ENCODE results near the gene KRTAP5-10. TPM values are rescaled to one million over a fixed set of nuclear protein-coding genes. Genes with fewer than 3 reads are reported as not detected.
"Not testable (repeated sequence)": the region's sequence is repeated elsewhere in the genome, so short reads cannot be mapped to it uniquely, and the experiment has no call there.

The KRTAP5-10 gene
- total RNA-seq, 1 experiment from 2014 or later: not detected

DNA sequence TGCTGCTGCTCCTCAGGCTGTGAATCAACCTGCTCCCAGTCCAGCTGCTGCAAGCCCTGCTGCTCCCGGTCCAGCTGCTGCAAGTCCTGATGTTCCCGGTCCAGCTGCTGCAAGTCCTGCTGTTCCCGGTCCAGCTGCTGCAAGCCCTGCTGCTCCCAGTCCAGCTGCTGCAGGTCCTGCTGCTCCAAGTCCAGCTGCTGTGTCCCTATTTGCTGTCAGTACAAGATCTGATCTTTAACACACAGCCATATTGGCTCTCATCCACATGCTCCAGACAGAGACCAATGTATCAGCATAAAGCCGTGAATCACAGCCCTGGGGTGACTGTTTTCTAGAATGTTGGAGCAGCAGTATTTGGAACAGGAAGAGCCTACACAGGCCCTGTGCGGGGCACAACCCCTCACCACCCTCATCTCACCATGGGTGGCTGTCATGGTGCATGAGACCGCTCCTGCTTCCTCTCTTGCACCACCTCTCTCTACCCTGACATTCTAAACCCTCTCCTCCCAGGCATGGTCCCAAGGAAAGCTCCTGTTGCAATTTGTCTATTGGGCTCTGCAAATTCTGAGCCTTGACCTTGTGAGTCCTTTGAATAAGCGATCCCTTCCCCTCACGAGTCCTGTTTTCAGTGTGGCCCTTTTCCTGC is 3.5 kb downstream of the KRTAP5-10 start:
- TF ChIP-seq, protein P1, sequence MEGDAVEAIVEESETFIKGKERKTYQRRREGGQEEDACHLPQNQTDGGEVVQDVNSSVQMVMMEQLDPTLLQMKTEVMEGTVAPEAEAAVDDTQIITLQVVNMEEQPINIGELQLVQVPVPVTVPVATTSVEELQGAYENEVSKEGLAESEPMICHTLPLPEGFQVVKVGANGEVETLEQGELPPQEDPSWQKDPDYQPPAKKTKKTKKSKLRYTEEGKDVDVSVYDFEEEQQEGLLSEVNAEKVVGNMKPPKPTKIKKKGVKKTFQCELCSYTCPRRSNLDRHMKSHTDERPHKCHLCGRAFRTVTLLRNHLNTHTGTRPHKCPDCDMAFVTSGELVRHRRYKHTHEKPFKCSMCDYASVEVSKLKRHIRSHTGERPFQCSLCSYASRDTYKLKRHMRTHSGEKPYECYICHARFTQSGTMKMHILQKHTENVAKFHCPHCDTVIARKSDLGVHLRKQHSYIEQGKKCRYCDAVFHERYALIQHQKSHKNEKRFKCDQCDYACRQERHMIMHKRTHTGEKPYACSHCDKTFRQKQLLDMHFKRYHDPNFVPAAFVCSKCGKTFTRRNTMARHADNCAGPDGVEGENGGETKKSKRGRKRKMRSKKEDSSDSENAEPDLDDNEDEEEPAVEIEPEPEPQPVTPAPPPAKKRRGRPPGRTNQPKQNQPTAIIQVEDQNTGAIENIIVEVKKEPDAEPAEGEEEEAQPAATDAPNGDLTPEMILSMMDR (IDR thresholded peaks at IDR 0.05; ENCODE audit: unreplicated experiment): no peak
- Mint-ChIP-seq H3K4me3 (ENCODE audit: low read depth, unreplicated experiment) (no peak overlapping the region), H3K4me1 (ENCODE audit: low read depth, unreplicated experiment) (peaks cover 8% of the 10 kb centered on the region), H3K27me3 (ENCODE audit: unreplicated experiment) (peaks cover 91% of the 10 kb centered on the region), H3K36me3 (ENCODE audit: insufficient read depth, unreplicated experiment) (no peaks in the 10 kb centered on the region), H3K9me3 (ENCODE audit: low read depth, unreplicated experiment) (no peaks in the 10 kb centered on the region), H3K27ac (ENCODE audit: unreplicated experiment) (no peak overlapping the region)
- DNase-seq: no peak
- CTCF ChIA-PET: no interaction called here
- no TSS peak for BruUV-seq (replicated peaks)
- intact Hi-C loops (cut with micrococcal nuclease; ENCODE audit: unreplicated experiment): no loop called here

DNA sequence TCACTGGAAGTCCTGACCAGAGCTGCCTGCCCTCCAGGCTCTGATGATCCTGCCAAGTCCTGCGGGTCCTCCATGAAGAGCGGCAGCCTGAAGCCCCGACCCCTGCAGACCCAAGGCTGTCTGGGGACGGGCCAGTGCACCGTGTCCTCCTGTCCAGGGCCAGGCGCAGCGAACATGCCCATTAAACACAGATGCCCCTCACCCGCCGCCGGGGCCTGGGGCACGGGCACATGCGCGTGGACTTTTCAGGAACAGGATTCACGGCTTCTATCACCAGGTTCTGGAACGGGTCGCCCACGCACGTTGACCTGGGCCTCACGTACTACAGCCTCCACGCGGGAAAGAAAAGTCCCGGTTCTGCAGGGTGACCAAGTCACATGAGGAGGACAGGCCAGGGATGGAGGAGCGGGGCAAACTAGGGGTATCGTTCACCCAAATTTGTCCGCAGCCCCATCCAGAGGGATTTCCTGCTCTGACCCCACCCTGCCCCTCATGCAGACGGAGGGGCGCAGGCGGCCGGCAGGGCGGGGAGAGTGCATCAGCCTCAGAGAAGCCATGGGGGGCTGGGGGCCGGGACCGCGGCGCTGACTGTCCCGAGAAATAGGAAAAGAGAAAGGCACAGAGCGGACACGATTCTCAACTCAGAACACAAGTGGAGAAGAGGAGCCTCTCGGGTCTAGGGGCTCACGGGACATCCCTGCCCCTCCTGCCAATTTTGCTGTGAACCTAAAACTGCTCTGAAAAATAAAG is 5.9 kb downstream of the KRTAP5-10 start:
- CTCF ChIA-PET; DNase-seq; BruUV-seq (replicated peaks); H3K4me1 Mint-ChIP-seq (ENCODE audit: low read depth, unreplicated experiment); intact Hi-C loops (cut with micrococcal nuclease; ENCODE audit: unreplicated experiment); H3K27ac Mint-ChIP-seq (ENCODE audit: unreplicated experiment); H3K36me3 Mint-ChIP-seq (ENCODE audit: insufficient read depth, unreplicated experiment); H3K4me3 Mint-ChIP-seq (ENCODE audit: low read depth, unreplicated experiment); H3K9me3 Mint-ChIP-seq (ENCODE audit: low read depth, unreplicated experiment): not testable (repeated sequence)
- H3K27me3 Mint-ChIP-seq (ENCODE audit: unreplicated experiment): peaks cover 91% of the 10 kb centered on the region

DNA sequence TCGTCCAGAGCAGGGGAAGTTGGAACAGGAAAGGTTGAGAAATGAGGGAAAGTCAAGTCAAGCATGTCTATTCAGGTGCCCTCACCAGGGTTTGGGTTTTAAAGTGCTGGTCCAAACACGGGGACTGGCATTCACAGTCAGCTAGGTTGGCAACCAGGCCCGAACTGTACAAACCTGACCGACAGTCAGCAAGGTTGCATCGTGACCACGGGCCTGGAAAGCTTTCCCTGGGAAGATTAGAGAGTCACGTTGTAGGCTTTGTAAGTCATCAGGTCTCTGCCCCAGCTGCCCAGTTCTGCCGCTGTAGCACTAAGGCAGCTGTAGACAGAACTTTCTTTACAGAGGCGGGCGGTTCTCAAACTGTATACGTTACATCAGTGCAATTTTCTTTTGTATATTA is 7.4 kb downstream of the KRTAP5-10 start:
- intact Hi-C loops (cut with micrococcal nuclease; ENCODE audit: unreplicated experiment): no loop called here
- Mint-ChIP-seq H3K27ac (ENCODE audit: unreplicated experiment) (no peak overlapping the region), H3K4me3 (ENCODE audit: low read depth, unreplicated experiment) (no peak overlapping the region), H3K9me3 (ENCODE audit: low read depth, unreplicated experiment) (no peaks in the 10 kb centered on the region), H3K27me3 (ENCODE audit: unreplicated experiment) (peaks cover 78% of the 10 kb centered on the region), H3K4me1 (ENCODE audit: low read depth, unreplicated experiment) (no peaks in the 10 kb centered on the region), H3K36me3 (ENCODE audit: insufficient read depth, unreplicated experiment) (no peaks in the 10 kb centered on the region)
- BruUV-seq (replicated peaks): no TSS peak
- TF ChIP-seq, protein P1 (IDR thresholded peaks at IDR 0.05; ENCODE audit: unreplicated experiment): no peak
- no peak for DNase-seq
- CTCF ChIA-PET: no interaction called here

DNA sequence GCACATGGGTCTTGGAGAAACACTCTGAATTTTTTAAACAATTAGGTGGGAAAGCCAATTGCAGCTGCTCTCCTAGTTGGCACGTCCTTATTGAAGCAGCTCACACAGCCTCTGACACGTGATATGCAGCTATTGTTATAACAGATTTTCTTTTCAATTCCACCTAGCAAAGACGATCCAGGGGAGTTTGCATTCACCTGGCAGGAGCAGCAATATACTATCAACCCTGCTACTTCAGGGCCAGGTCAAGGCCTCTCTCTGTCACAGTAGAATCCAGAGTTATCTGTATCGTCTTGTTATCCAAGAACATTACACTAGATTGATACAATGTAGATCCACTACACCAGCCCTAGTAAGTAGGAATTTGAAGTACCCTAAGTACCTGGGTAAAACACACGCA is 9.1 kb downstream of the KRTAP5-10 start:
- TF ChIP-seq, protein P1 (IDR thresholded peaks at IDR 0.05; ENCODE audit: unreplicated experiment): no peak
- CTCF ChIA-PET: no interaction called here
- peaks cover 67% of the 10 kb centered on the region for H3K27me3 Mint-ChIP-seq (ENCODE audit: unreplicated experiment)

More for the DNA sequence above, 9.1 kb downstream of the KRTAP5-10 start:
- Mint-ChIP-seq H3K4me3 (ENCODE audit: low read depth, unreplicated experiment) (no peak overlapping the region), H3K36me3 (ENCODE audit: insufficient read depth, unreplicated experiment) (no peaks in the 10 kb centered on the region), H3K27ac (ENCODE audit: unreplicated experiment) (no peak overlapping the region), H3K9me3 (ENCODE audit: low read depth, unreplicated experiment) (no peaks in the 10 kb centered on the region), H3K4me1 (ENCODE audit: low read depth, unreplicated experiment) (no peaks in the 10 kb centered on the region)
- DNase-seq: no peak
- intact Hi-C loops (cut with micrococcal nuclease; ENCODE audit: unreplicated experiment): no loop called here
- no TSS peak for BruUV-seq (replicated peaks)

All from Calu3 (cell line).